G401 (cell line): ENCODE data around the gene SUMF1. TPM values are rescaled to one million over a fixed set of nuclear protein-coding genes. Genes with fewer than 3 reads are reported as not detected.
"Not testable (repeated sequence)": the region's sequence is repeated elsewhere in the genome, so short reads cannot be mapped to it uniquely, and the experiment has no call there.

Experiments
- DNase-seq: peaks from one replicate; pipeline ENCODE4 v3.0.0-alpha.2; 2015; ENCODE audit warnings: low spot score
- in situ Hi-C: cut with HindIII; loops from 2 replicates; pipeline ENCODE4 v1.10.0; 2016; ENCODE audit warnings: low sequenced_read_pairs, mixed read lengths
- total RNA-seq: library from RNA; depleted of rRNA; stranded (reverse); fragments of >200 nt; shearing (Covaris generic); gene quantifications from 2 replicates; pipeline ENCODE4 v1.2.3, GENCODE V29; 2014

SUMF1 gene
- total RNA-seq, 1 experiment from 2014 or later, result 31.9 TPM

DNA sequence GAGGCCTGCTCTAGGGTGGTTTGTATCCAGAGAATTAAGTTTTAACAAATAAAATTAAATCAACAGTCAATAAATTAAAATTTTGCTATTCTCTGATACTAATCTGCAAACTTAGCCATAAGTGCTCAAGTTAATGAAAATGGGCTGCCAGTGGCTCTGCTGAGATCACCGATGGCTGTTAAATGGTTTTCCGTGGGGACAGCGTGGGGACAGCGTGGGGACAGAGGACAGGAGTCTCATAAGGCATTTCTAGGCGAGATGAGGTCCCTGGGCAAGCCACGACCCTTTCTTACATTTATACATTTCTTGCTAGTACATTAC is 110.9 kb downstream of the SUMF1 start:
- DNase-seq, result no peak
- in situ Hi-C loops, result no loop called here

DNA sequence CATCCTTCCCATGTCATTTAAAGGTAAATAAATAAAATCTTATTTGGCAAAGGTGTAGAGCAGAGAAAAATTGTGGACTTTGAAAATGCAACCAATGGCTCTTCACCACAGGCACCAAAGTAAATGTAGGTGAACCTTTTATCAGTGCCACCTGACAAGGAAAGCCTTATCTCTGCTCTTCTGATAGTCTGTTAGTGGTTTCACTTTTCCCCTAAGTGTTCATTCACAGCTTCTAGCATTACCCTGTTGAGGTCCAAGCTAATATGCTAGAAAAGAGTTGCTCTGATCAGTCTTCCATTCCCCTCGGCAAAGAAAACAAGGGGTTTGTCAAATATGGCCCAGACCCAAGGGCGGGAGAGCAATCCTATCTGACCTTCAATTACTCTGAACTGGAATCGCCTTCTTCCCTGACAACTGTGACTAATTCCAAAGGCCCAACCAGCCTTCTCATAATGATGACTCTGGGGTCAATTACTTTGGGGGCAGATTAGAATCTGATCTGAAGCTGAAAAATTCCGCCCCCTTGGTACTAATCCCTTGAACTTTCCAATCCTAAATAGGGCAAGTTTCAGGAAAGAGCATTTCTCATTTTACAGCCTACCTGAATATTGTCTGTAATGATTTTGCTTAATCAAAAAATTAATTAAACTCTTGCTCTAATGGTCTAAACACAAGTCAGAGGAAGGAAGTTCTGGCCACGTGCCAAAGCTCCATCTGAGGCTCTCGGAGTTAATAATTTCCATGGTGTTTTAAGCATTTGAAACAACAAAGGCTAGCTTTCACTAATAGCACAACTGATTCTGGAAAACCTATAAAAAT is 111.5 kb downstream of the SUMF1 start:
- DNase-seq, result peak; percentile 8

DNA sequence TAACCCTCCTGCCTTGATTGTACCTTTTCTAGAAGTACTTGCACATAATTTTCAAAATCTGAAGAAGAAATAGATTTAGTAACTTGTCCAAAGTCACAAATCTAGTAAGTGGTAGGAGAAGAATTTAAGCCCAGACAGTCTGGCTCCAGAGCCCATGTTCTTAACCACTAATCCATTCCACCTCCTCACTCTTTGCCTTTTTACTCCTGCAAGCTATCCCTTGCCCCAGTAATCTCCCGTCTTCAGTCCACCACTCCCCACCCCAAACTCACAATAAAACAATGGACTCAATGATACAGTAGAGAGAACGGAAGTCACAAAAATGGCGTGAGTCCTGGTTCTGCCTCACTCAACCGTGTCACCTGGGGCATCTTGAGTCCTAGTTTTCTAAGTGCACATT is 115.2 kb downstream of the SUMF1 start:
- no peak for DNase-seq
- in situ Hi-C loops, result no loop called here

More for the DNA sequence above, 111.5 kb downstream of the SUMF1 start:
- in situ Hi-C loops, result no loop called here

DNA sequence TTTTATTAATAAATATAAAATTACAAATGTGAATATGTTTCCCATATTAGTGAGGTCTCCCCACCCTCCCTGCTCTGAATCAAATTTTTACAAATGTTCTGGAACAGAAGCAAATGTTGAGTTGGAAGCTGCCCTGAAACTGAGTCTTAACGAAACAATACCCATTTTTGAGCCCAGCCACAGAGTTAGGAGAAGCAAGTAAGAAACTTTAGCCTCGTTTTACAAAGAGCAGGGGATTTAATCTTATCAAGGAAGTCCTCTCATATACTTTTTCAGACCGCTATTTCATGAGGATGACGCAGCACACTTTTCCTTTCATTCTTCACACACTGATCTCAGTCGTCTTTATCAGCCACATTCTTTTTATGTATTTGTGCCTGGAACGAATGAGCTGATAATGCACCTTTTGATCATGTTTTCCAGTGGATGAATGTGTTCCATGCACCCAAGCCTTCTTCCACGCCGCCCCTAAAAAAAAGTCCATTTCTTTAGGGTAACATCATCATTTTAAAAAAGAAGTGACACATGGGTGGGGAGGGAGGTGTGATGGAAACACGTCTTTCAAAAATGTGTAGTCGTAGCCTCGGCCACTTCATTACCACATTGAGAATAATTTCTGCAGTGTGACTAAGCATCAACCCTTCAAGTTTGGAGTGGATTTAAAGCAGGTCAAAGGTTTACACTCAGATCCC is 115.8 kb downstream of the SUMF1 start:
- in situ Hi-C loops, result no loop called here
- no peak for DNase-seq

DNA sequence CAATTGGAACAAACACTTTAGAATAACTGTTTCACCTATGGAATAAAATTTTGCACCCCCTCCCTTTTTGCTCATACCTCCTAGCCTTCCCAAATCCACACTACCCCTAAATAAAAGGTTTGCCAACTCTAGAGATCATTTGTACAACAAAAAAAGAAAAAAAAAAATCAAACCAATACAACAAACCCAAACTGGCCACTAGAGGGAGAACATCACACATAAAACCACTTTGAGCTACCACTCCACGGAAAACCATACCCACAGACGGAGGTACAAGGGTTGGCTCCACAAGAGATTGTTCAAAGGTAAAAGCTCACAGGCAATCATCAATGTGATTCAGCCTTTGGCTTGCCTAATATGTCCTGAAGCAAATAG is 116.3 kb downstream of the SUMF1 start:
- DNase-seq, result peak; percentile 78
- in situ Hi-C loops, result no loop called here

DNA sequence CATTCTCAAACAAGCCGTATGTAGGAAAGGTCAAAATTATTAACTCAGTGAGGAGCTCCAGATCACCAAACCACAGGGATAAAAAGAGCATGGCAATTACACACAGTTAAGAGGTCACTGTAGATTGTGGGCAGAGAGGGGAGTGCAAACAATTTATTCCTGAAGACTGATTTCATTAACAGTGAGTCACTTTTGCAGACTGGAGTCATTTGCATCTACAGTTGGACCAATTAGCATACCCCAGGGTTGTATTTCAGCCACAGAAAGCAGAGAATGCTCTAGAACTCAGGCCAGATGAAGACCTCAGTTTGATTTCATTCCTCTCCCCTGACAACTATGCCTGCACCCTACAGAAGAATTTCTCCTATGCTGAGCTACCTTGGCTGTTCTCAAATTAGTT is 123.8 kb downstream of the SUMF1 start:
- DNase-seq, result no peak
- in situ Hi-C loops, result no loop called here

DNA sequence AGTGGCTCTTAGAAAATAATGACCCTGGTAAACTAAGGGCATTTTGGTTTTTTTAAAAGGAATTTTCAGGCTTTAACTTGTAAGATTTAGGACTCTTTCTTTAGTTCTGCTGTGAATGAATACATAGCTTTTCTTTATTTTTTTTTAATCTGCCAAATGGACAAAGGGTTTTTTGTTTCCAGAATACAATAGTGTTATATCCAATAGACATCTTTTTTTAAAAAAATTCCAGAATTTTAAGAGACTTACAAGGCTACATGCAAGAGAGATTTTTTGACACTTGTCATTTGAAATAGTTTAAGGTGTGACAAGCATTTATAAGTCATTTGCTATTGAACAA is 125.8 kb downstream of the SUMF1 start:
- DNase-seq, result no peak
- in situ Hi-C loops, result no loop called here

DNA sequence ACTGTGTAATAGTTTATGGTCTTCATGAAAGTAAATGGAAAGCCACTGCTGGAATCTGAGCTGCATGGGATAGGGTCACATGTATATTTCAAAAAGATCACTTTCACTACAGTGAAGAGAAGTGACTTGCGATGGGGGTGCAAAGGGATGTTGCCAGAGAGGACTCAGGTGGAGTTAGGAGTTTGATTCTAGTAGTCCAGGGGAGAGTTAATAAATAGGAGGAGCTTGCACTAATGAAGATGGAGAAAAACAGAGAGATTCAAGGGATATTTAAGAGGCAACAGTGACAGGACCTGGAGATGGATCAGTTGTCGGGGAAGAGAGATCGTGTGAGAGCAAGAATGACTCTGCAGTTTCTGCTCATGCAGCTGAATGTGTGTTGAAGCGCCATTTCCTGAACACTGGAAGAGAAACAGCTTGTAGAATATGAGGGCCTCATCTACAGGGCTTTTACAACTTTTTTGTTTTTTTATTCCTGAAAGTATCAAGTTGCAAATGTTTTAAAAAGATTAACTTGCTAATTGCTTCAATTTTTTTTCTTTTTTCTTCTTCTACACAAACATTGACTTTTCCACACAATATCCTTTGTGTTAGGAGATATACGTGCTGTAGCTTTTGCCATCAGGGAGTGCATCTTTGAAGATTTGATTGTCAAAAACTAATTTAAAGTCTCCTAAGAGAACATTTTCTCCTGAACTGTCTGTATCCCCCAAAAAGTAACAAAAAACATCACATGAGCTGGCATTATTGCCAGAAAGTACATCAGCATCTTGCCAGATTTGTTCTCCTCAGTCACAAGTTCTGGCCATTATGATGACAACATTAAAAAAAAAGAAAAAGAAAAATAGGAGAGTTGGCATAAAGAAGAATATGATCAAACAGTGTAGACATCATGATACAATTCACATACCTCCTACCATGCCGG is 126.4 kb downstream of the SUMF1 start:
- in situ Hi-C loops, result no loop called here
- DNase-seq, result no peak

DNA sequence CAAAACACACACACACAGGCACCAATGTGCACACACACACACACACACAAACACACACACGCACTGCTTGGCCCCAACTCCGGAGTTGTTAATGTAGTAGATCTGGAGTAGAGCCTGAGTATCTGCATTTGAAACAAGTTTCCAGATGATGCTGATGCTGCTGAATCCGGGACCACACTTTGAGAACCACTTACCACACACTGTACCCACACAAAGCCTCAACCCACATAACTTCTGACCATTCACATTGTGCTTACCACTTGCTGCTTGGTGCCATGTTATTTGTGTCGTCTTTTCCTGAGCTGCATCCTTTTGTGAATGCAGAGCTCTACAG is 127.0 kb downstream of the SUMF1 start:
- in situ Hi-C loops, result no loop called here

DNA sequence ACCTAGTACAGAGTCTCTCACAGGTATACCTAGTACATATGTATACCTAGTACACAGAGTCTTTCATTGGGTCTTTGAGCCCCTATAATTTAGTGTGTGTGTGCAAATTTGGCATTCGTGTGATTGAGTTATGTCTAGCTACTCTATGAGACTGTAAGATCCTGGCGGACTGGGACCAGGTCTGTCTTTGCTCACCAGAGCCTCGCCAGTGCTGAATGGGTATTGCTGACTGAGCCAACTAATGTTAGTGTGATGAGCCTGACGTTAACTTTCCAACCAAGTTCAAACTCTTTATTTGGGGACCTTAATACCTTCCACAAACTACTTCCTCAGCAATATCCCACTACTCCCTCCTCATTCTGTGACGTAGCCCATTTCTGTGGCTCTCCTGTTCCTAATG is 128.3 kb downstream of the SUMF1 start:
- no peak for DNase-seq
- in situ Hi-C loops, result no loop called here

More for the DNA sequence above, 127.0 kb downstream of the SUMF1 start:
- DNase-seq, result no peak

DNA sequence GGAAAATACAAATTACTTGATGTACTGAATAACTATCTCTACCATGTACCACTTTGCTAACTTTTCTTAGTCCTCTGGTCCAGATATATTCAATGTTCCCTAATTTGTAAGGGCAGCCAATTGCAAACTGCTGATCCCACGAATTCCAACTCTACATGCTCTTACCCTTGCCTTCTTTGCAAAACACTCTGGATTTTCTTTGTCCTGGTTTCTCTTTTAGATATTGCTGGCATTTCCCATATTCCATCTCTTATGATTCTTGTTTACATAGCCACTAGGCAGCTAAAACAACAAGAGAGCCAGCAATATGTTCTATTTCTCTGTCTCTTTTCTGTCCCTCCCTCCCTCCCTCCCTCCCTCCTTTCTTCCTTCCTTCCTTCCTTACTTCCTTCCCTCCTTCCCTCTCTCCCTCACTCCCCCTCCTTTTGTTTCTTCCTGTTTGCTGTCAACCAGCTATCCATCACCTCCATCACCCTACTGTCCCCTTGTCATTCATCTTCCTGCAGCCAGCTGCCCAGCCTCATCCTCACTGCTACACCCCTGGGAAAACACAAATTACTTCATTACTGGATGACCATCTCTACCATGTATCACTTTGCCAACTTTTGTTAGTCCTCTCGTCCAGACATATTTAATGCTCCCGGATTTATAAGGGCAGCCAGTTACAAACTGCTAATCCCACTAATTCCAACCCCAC is 130.1 kb downstream of the SUMF1 start:
- DNase-seq, result no peak
- in situ Hi-C loops, result no loop called here

DNA sequence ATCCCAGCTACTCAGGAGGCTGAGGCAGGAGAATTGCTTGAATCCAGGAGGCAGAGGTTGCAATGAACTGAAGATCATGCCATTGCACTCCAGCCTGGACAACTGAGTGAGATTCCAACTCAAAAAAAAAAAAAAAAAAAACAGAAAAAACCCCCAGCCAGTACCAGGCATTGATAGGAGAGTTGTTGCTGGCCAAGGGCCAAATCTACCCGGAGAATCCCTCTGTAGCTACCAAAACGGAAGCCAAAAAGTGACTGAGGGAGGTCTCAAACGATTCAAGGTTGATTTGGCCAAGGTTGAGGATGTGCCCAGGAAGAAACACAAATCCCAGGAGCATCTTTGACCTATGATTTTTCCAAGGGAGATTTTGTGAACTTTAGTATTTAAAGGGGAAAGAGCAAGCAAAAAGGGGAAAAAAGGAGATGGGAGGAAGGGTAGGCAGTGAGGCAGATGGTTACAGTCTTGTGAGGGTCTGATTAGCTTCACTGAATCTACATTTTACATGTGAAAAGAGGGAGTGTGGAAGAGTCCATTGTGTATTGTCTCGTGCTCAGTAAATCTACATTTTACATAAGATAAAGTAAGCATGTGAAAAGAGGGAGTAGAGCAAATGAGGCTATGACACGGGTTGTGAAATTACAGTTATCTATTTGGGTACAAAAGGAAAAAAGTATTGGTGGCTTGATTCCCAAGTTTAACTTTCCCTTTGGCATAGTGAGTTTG is 131.1 kb downstream of the SUMF1 start:
- in situ Hi-C loops, result no loop called here
- no peak for DNase-seq

DNA sequence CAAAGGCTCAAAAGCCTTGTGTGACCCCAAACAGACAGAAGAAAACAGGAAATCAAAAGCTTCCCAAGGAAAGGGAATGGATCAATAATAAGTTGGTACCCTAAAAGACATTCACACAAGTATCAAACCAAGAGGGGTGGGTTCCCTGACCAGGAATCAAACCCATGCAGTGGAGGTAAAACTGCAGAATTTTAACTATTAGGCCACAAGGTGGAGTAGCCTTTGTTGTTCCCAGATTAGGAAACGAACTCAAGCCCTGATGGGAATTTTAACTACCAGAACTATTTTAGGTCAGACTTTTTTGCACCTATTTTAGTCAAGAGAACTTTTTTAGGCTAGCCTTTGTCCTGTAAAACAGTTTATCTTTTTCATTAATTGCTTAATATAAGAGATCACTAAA is 132.5 kb downstream of the SUMF1 start:
- in situ Hi-C loops, result no loop called here
- no peak for DNase-seq

DNA sequence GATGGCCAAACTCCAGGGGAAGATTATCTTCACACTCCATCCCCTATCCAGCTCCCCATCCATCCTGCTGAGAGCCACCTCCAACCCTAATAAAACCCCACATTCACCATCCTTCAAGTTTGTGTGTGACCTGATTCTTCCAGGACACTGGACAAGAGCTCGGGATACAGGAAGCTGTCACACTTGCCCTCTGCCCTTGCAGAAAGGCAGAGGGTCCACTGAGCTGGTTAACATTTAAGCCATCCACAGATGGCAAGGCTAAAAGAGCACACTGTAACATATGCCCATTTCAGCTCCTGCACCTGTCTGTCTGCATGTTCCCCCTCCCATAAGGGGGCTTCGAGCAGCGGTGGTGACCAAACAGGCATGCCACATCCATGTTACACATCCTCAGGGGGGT is 134.1 kb downstream of the SUMF1 start:
- in situ Hi-C loops, result no loop called here
- DNase-seq, result no peak

DNA sequence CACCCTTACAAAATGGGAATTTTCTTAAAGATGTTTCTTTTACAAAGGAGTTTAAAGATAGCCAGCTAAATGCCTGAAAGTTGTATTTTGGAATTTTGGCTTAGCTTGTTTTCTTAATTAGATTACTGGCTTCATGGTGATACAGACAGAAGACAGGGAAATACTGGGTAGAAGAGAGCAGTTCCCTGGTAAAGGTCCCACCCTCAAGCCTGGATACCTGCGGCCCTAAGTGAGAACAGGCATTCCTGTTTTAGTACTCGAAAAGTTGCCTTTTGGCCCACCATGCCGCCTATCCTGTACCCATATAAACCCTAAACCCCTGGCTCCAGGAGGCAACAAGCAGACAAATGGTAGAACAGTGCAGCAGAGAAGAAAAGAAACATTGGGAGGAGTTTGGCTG is 134.5 kb downstream of the SUMF1 start:
- DNase-seq, result no peak
- in situ Hi-C loops, result no loop called here

DNA sequence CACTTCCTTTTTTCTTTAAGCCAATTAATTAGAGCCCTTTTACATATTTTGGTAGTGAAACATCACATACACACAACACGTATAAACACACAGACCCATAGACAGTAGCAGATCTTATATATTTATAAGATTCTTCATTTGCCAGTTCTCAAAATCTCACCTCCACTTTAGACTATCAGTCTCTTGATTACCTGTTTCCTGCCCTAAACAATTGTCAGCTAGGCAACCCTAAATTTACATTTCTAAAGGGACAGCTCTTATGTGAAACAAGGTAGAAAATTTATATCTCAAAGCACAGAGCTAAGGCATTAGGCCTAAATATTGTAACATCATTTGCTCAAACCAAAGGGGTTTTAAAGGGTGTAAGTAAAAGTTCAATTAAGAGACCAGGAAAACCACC is 135.0 kb downstream of the SUMF1 start:
- in situ Hi-C loops, result no loop called here
- no peak for DNase-seq

DNA sequence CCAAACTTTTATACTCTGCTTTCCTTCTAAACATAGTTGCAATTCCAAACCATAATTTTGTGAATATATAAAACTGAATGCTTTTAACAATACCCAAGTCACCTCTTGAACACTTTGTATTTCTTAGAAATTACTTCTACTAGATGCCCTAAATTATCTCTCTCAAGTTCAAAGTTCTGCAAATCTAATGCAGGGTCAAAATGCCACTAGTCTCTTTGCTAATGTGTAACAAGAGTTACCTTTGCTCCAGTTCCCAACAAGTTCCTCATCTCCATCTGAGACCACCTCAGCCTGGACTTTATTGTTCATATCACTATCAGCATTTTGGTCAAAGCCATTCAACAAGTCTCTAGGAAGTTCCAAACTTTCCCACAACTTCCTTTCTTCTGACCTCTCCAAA is 137.3 kb downstream of the SUMF1 start:
- in situ Hi-C loops, DNase-seq: not testable (repeated sequence)

DNA sequence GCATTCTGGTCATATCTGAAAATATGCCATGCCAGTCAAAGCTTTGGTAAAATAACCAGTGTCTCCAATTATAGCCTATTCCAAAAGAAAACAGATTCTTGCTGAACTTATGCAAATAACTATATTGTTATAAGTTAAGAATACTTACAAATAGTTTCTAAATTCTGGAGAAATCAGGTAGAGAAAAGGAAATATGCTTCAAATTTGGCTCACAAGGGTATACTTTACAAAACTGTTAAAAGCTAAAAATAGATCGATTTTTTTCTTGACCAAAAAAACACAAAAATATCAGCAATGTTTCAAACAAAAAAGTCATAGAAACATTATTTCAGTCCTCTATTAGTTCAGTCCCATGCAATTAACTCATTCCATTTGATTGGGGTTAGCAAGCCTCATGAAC is 140.2 kb downstream of the SUMF1 start:
- in situ Hi-C loops, result no loop called here
- no peak for DNase-seq
